Upper lobe of right lung (tissue), 1 donor: ENCODE data around the gene NGEF. TPM values are rescaled to one million over a fixed set of nuclear protein-coding genes. Genes with fewer than 3 reads are reported as not detected.

Experiments
- ATAC-seq: fragments of 200-7000 bp; cut with Tn5 transposase; one replicate; pipeline ENCODE4 v1.9.1; 2020; ENCODE audit warnings: mild to moderate bottlenecking, moderate library complexity
- DNase-seq: peaks from one replicate; pipeline ENCODE4 v3.0.0-alpha.2; 2020
- H3K27ac ChIP-seq: fragments of 200-600 bp; one replicate; pipeline ENCODE4 v1.8.0; 2022
- H3K27me3 ChIP-seq: fragments of 200-600 bp; one replicate; pipeline ENCODE4 v1.8.0; 2022; ENCODE audit warnings: mild to moderate bottlenecking
- H3K36me3 ChIP-seq: fragments of 200-600 bp; one replicate; pipeline ENCODE4 v1.8.0; 2022
- H3K4me1 ChIP-seq: fragments of 200-600 bp; one replicate; pipeline ENCODE4 v1.8.0; 2022
- H3K4me3 ChIP-seq: fragments of 200-600 bp; one replicate; pipeline ENCODE4 v1.8.0; 2022; ENCODE audit warnings: mild to moderate bottlenecking
- H3K9me3 ChIP-seq: fragments of 200-600 bp; one replicate; pipeline ENCODE4 v1.8.0; 2022
- intact Hi-C: fragments of 100-400 bp; cut with DNase I; formaldehyde crosslinking; loops from one replicate; pipeline ENCODE4 v1.11.0; 2022
- total RNA-seq: library from RNA; stranded (reverse); fragmentation: NEBNext Ultra II Directional; extraction: Animal tissue kit (Norgen Biotek cat#: 25700); gene quantifications from one replicate; pipeline ENCODE4 v1.2.1, GENCODE V29; 2021
- TF ChIP-seq, protein P1 (sequence below): fragments of 200-600 bp; IDR thresholded peaks from one replicate; pipeline ENCODE4 v1.8.0; 2022; ENCODE audit warnings: antibody characterized with exemption
- donor health status: DM: no; HTN: yes; CAD: no; lungs with severe emphysema.

The NGEF gene
- total RNA-seq, 1 donor from 2014 or later, result not detected

DNA sequence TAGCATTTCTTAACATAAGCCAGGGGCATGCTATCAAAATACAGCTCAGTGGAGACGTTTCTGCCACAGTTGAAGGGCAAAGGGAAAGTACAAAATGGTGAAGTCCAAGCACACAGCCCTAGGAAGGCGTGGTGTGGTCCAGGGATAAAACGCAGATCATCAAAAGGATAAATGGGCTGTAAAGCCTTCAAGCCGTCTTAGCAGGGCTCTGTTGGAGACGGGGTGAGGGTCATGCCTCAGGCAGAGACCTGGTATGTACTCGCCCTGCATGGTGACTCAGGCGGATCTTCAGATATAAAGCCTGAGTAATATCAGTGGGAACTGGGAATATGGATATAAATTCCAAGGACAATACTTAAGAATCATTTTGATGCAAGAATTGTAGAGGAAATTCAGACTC lies 61.2 kb downstream of the NGEF start:
- TF ChIP-seq, protein P1, sequence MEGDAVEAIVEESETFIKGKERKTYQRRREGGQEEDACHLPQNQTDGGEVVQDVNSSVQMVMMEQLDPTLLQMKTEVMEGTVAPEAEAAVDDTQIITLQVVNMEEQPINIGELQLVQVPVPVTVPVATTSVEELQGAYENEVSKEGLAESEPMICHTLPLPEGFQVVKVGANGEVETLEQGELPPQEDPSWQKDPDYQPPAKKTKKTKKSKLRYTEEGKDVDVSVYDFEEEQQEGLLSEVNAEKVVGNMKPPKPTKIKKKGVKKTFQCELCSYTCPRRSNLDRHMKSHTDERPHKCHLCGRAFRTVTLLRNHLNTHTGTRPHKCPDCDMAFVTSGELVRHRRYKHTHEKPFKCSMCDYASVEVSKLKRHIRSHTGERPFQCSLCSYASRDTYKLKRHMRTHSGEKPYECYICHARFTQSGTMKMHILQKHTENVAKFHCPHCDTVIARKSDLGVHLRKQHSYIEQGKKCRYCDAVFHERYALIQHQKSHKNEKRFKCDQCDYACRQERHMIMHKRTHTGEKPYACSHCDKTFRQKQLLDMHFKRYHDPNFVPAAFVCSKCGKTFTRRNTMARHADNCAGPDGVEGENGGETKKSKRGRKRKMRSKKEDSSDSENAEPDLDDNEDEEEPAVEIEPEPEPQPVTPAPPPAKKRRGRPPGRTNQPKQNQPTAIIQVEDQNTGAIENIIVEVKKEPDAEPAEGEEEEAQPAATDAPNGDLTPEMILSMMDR, result no peak
- DNase-seq, result no peak

DNA sequence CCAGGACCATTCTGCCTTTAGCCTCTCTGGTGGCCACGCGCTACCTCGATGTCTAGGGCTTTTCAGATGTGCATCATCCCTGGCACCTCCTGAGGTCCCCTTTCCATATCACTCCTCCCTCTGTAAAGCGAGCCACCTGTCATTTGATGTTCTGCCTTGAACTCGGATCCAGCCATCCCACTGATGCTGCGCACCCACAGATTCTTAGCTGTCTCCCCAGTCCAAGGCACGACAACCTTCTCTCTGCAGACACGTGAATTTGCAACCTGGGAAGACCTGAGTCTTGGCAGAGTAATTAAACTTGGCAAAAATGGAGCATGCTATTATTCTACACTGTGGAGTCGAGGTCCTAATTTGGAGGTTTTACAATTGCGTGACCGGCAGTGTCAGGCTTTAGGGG lies 61.9 kb downstream of the NGEF start:
- H3K4me3 ChIP-seq, result no peak overlapping the region
- H3K4me1 ChIP-seq, result no peaks in the 10 kb centered on the region
- ATAC-seq, result no peak

More for the DNA sequence above, 61.2 kb downstream of the NGEF start:
- ATAC-seq, result no peak
- Histone ChIP-seq H3K4me1 (no peaks in the 10 kb centered on the region), H3K27ac (no peak overlapping the region), H3K27me3 (peaks cover 6% of the 10 kb centered on the region), H3K9me3 (no peaks in the 10 kb centered on the region), H3K36me3 (no peaks in the 10 kb centered on the region), H3K4me3 (no peak overlapping the region)
- intact Hi-C loops, result no loop called here

DNA sequence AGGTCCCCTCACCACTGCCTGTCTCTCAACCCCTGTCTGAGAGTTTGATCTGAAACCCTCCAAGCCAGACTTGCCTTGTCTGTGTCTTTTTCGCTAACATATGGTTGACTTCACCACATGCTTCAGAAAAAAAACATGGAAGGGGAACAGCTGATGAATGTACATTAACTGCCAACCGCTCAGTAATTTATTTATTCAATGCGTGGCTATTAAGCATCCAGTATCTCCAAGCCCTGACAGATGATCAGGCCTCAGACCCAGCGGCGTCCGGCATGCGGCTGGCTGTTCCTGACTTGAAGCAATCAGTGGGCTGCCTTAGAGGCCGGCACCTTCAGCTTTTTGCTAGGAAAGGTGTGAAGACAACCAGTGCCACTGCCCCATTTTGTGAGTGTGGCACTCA lies 62.3 kb downstream of the NGEF start:
- H3K36me3 ChIP-seq, result no peaks in the 10 kb centered on the region
- H3K4me3 ChIP-seq, result no peak overlapping the region
- intact Hi-C loops, result no loop called here
- no peak for ATAC-seq
- no peak overlapping the region for H3K27ac ChIP-seq
- H3K9me3 ChIP-seq, result no peaks in the 10 kb centered on the region
- no peaks in the 10 kb centered on the region for H3K4me1 ChIP-seq
- H3K27me3 ChIP-seq, result peaks cover 6% of the 10 kb centered on the region
- no peak for DNase-seq
- TF ChIP-seq, protein P1, result no peak

More for the DNA sequence above, 61.9 kb downstream of the NGEF start:
- intact Hi-C loops, result no loop called here
- TF ChIP-seq, protein P1, result no peak
- DNase-seq, result no peak
- peaks cover 6% of the 10 kb centered on the region for H3K27me3 ChIP-seq
- no peak overlapping the region for H3K27ac ChIP-seq
- H3K9me3 ChIP-seq, result no peaks in the 10 kb centered on the region
- H3K36me3 ChIP-seq, result no peaks in the 10 kb centered on the region

DNA sequence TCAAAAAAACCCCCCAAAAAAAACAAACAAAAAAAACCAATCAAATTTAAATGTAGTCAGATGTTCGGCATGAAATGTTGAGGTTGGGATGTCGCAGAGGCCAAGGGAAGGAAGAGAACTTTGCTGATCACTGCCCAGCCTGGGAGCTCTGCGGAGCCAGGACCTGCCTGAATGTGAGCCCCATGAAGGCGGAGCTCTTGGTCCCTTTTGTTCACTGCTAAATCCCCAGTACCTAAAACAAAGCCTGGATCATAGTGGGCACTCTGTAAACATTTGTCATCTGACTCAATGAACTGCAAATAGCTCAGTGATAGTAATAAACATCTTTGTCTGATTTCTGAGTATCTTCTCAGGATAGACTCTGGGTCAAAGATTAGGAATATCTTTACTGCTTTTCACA lies 64.0 kb downstream of the NGEF start:
- ATAC-seq, result no peak
- Histone ChIP-seq H3K27ac (no peak overlapping the region), H3K9me3 (no peaks in the 10 kb centered on the region), H3K27me3 (peaks cover 6% of the 10 kb centered on the region), H3K36me3 (no peaks in the 10 kb centered on the region), H3K4me3 (no peak overlapping the region), H3K4me1 (no peaks in the 10 kb centered on the region)
- intact Hi-C loops, result no loop called here
- TF ChIP-seq, protein P1, result no peak
- no peak for DNase-seq

DNA sequence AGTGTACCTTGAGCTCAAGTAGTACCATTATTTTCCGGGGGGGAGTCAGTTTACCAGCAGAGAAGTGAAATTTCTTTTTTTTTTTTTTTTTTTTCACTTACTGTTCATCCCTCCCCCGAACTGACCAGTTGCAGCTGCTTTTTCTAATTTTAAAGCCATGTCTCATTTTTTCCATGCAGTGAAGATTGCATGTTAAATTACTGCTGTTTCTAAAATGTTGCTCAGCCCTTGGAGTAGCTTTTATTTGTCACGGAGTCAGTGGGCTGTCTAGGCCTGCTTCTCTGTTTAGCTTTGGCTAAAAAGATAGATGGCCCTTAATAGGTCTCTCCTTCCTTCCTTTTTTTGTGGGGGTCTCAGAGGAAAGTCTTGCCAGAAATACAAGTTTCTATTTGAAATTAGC lies 70.2 kb downstream of the NGEF start:
- intact Hi-C loops, result no loop called here
- TF ChIP-seq, protein P1, result no peak
- Histone ChIP-seq H3K27me3 (peaks cover 6% of the 10 kb centered on the region), H3K36me3 (no peaks in the 10 kb centered on the region), H3K4me1 (no peaks in the 10 kb centered on the region), H3K4me3 (no peak overlapping the region), H3K27ac (no peak overlapping the region), H3K9me3 (no peaks in the 10 kb centered on the region)
- DNase-seq (no peak), ATAC-seq (no peak)
